IMR-90 (cell line): ENCODE measurements around the gene FAM98C. TPM values are rescaled to one million over a fixed set of nuclear protein-coding genes. Genes with fewer than 3 reads are reported as not detected.
"Not testable (repeated sequence)": the region's sequence is repeated elsewhere in the genome, so short reads cannot be mapped to it uniquely, and the experiment has no call there.

Source experiments
- ATAC-seq: fragments of 200-7000 bp; cut with Tn5 transposase; 2 replicates; pipeline ENCODE4 v1.9.1; 2020; ENCODE audit warnings: low read depth, mild to moderate bottlenecking, moderate library complexity
- BruUV-seq: library from RNA; stranded (reverse); fragments of 400-500 nt; replicated peaks from 2 replicates; lab custom pipeline; 2021; lab: Mats Ljungman, UMichigan
- CTCF ChIA-PET: fragments of 300-600 bp; formaldehyde crosslinking; extraction: SDS; loops from one replicate; lab custom pipeline; 2021; ENCODE audit warnings: antibody characterized with exemption; lab: Yijun Ruan, JAX
- POLR2A ChIA-PET: fragments of 300-600 bp; sonication (Branson Sonifier 250); formaldehyde crosslinking; loops from one replicate; lab custom pipeline; 2022; ENCODE audit warnings: antibody characterized with exemption; ENCODE audit not compliant: unreplicated experiment; lab: Charles Lee
- DNase-seq: peaks from one replicate; pipeline ENCODE4 v3.0.0; 2013
- H2AFZ ChIP-seq: replicated peaks from 2 replicates; pipeline ENCODE3; 2013; ENCODE audit warnings: low read length, mild to moderate bottlenecking; ENCODE audit not compliant: poor library complexity
- H2AK5ac ChIP-seq: 2 replicates; pipeline ENCODE4 v1.6.1; 2013; ENCODE audit warnings: low read depth, low read length, inconsistent platforms
- H2AK9ac ChIP-seq: replicated peaks from 2 replicates; pipeline ENCODE3; 2013; ENCODE audit warnings: mild to moderate bottlenecking, low read depth, low read length, moderate library complexity; ENCODE audit not compliant: poor library complexity
- H2BK120ac ChIP-seq: 2 replicates; pipeline ENCODE4 v1.6.1; 2013; ENCODE audit warnings: low read depth, low read length, inconsistent platforms
- H2BK15ac ChIP-seq: 3 replicates; pipeline ENCODE4 v1.6.1; 2013; ENCODE audit warnings: low read depth, low read length, inconsistent platforms
- H2BK20ac ChIP-seq: 2 replicates; pipeline ENCODE4 v1.6.1; 2013; ENCODE audit warnings: low read depth, mild to moderate bottlenecking, inconsistent platforms, low read length, moderate library complexity
- H2BK5ac ChIP-seq: 2 replicates; pipeline ENCODE4 v1.6.1; 2013; ENCODE audit warnings: mild to moderate bottlenecking, low read depth, low read length, inconsistent platforms; ENCODE audit not compliant: poor library complexity, severe bottlenecking
- H3K14ac ChIP-seq: replicated peaks from 2 replicates; pipeline ENCODE4 v1.6.1; 2013; ENCODE audit warnings: low read depth, low read length, inconsistent platforms
- H3K18ac ChIP-seq: 2 replicates; pipeline ENCODE4 v1.6.1; 2013; ENCODE audit warnings: low read depth, low read length, control low read depth
- H3K23ac ChIP-seq: 2 replicates; pipeline ENCODE4 v1.6.1; 2013; ENCODE audit warnings: low read depth, low read length, inconsistent platforms
- H3K27ac ChIP-seq: 2 replicates; pipeline ENCODE4 v1.5.1; 2013; ENCODE audit warnings: mild to moderate bottlenecking, control low read depth, low read length; ENCODE audit not compliant: insufficient read depth
- H3K27me3 ChIP-seq: 2 replicates; pipeline ENCODE4 v1.6.1; 2013; ENCODE audit warnings: low read length; ENCODE audit not compliant: control insufficient read depth, insufficient read depth
- H3K36me3 ChIP-seq: 2 replicates; pipeline ENCODE4 v1.6.1; 2013; ENCODE audit warnings: low read length, mixed read lengths; ENCODE audit not compliant: control insufficient read depth, insufficient read depth
- H3K4ac ChIP-seq: 2 replicates; pipeline ENCODE4 v1.6.1; 2013; ENCODE audit warnings: low read depth, low read length, inconsistent platforms
- H3K4me1 ChIP-seq: 2 replicates; pipeline ENCODE4 v1.6.1; 2013; ENCODE audit warnings: low read length, mixed read lengths; ENCODE audit not compliant: control insufficient read depth, insufficient read depth
- H3K4me2 ChIP-seq: 2 replicates; pipeline ENCODE4 v1.6.1; 2013; ENCODE audit warnings: low read depth, mild to moderate bottlenecking, control low read depth, low read length, moderate library complexity
- H3K4me3 ChIP-seq: 2 replicates; pipeline ENCODE4 v1.5.1; 2013; ENCODE audit warnings: low read depth, mild to moderate bottlenecking, control low read depth, low read length, moderate library complexity; ENCODE audit not compliant: insufficient read depth
- H3K56ac ChIP-seq: 2 replicates; pipeline ENCODE4 v1.6.1; 2013; ENCODE audit warnings: low read length, inconsistent platforms; ENCODE audit not compliant: insufficient read depth; ENCODE audit errors: extremely low read depth
- H3K79me1 ChIP-seq, 2 experiments: 2 replicates each; pipeline ENCODE4 v1.6.1; 2013; ENCODE audit warnings: low read length in 2 of 2, inconsistent platforms in 1 of 2, low read depth in 1 of 2
- H3K9ac ChIP-seq: 2 replicates; pipeline ENCODE4 v1.6.1; 2013; ENCODE audit warnings: low read depth, low read length, control low read depth
- H3K9me1 ChIP-seq: 2 replicates; pipeline ENCODE4 v1.6.1; 2013; ENCODE audit warnings: low read length, inconsistent platforms; ENCODE audit not compliant: insufficient read depth
- H3K9me3 ChIP-seq: 2 replicates; pipeline ENCODE4 v1.6.1; 2013; ENCODE audit warnings: low read length; ENCODE audit not compliant: control insufficient read depth, insufficient read depth
- H4K20me1 ChIP-seq: 2 replicates; pipeline ENCODE4 v1.6.1; 2013; ENCODE audit warnings: low read length, inconsistent platforms; ENCODE audit not compliant: insufficient read depth
- H4K5ac ChIP-seq: 2 replicates; pipeline ENCODE4 v1.6.1; 2013; ENCODE audit warnings: mild to moderate bottlenecking, low read depth, low read length, control low read depth
- H4K8ac ChIP-seq, 2 experiments: 2 replicates each; pipeline ENCODE4 v1.6.1; 2013; ENCODE audit warnings: low read depth in 2 of 2, low read length in 2 of 2, control low read depth in 1 of 2, inconsistent platforms in 1 of 2
- H4K91ac ChIP-seq: 2 replicates; pipeline ENCODE4 v1.6.1; 2013; ENCODE audit warnings: low read depth, low read length, inconsistent platforms; ENCODE audit not compliant: insufficient read depth
- whole genome bisulfite sequencing, 2 experiments: methylation state at CpG; one replicate each; pipeline versions ENCODE4 v1.1.5 to v1.1.7; 2013; ENCODE audit warnings: missing lambda C conversion rate in 2 of 2; ENCODE audit not compliant: insufficient read length in 1 of 2; ENCODE audit errors: extremely low coverage in 2 of 2; 5-methylcytosine and 5-hydroxymethylcytosine counted together
- dilution Hi-C: fragments of 300-500 bp; cut with HindIII; formaldehyde crosslinking; loops from one replicate; pipeline ENCODE4 v1.14.3; 2018; ENCODE audit warnings: low sequenced_read_pairs; ENCODE audit not compliant: unreplicated experiment
- in situ Hi-C: fragments of 300-500 bp; cut with MboI; formaldehyde crosslinking; loops from 3 replicates; pipeline ENCODE4 v1.14.3; 2019; ENCODE audit warnings: low sequenced_read_pairs, inconsistent platforms, mixed read lengths
- intact Hi-C: fragments of 100-400 bp; cut with micrococcal nuclease; formaldehyde crosslinking; loops from 2 replicates; pipeline ENCODE4 v1.10.0; 2022
- polyA plus RNA-seq, 3 experiments: library from polyadenylated mRNA; depleted of rRNA; stranded (reverse); fragments of >200 nt; gene quantifications; 2 replicates each; pipeline ENCODE4 v1.2.3, GENCODE V29; 2012; ENCODE audit warnings: low replicate concordance in 1 of 3
- total RNA-seq: library from RNA; depleted of rRNA; stranded (reverse); fragments of >200 nt; gene quantifications from 2 replicates; pipeline ENCODE4 v1.2.3, GENCODE V29; 2012

The FAM98C gene
- total and polyA plus RNA-seq, 2 of the 4 experiments (the other 2 are of a cell fraction) = 3.6 to 17.9 TPM

GRCh38 chr19:38411898-38412297 lies 9.0 kb downstream of the FAM98C start:
- in situ Hi-C loops = loop anchor here (25.0 kb wide), 1 partner anchor 525 kb away; the partner anchor contains the start of genes MRPS12 and SARS2
- WGBS, 2 experiments = 100% methylated on average over 1 of the region's 5 CpGs; no CpG with 5 or more reads in 1 of the 2 experiments
- H3K56ac ChIP-seq, H3K36me3 ChIP-seq, H3K4me2 ChIP-seq, H3K4ac ChIP-seq, H2AK9ac ChIP-seq, H2BK20ac ChIP-seq, H3K23ac ChIP-seq, H2AFZ ChIP-seq, H3K9me3 ChIP-seq, H2BK15ac ChIP-seq, H4K5ac ChIP-seq, H2AK5ac ChIP-seq, CTCF ChIA-PET, H3K27ac ChIP-seq, H3K9ac ChIP-seq, H4K20me1 ChIP-seq, DNase-seq, ATAC-seq, H3K4me1 ChIP-seq, H4K91ac ChIP-seq, H3K27me3 ChIP-seq, H3K9me1 ChIP-seq, H4K8ac ChIP-seq, H3K79me1 ChIP-seq, H3K18ac ChIP-seq, H3K4me3 ChIP-seq, H2BK120ac ChIP-seq, H2BK5ac ChIP-seq, BruUV-seq, POLR2A ChIA-PET, intact Hi-C loops, H3K14ac ChIP-seq, dilution Hi-C loops: not testable (repeated sequence)
